ENCODE data around the gene TTLL8.

- TF ChIP-seq POLR2A (IDR thresholded peaks at IDR 0.05), result no peak
- TF ChIP-seq CTCF (IDR thresholded peaks at IDR 0.05), result no peak
Observed at GRCh38 chr22:50074551-50075530, 16.7 kb upstream of the TTLL8 start.

Measured in heart left ventricle (tissue), 13 donors.